Right lobe of liver (tissue), 6 donors: ENCODE results near the gene NSF. TPM values are rescaled to one million over a fixed set of nuclear protein-coding genes. Genes with fewer than 3 reads are reported as not detected.

Experiments used
- ATAC-seq, 4 donors: fragments of 200-7000 bp; cut with Tn5 transposase; one replicate each; pipeline ENCODE4 v1.9.1; 2020; ENCODE audit warnings: mild to moderate bottlenecking in 4 of 4, moderate library complexity in 4 of 4
- DNase-seq, 3 donors: peaks; one replicate each; pipeline ENCODE4 v3.0.0-alpha.2; 2020
- H3K27ac ChIP-seq, 3 donors: fragments of 200-600 bp; one replicate each; pipeline ENCODE4 v1.8.0; 2022
- H3K27me3 ChIP-seq, 2 donors: fragments of 200-600 bp; one replicate each; pipeline ENCODE4 v1.8.0; 2022
- H3K36me3 ChIP-seq, 4 donors: fragments of 200-600 bp; sonication (generic) in 1 of 4; one replicate each; pipeline versions ENCODE4 v1.5.1 to v1.8.0; 2017 to 2022; ENCODE audit warnings: control low read depth in 1 of 4
- H3K4me1 ChIP-seq, 4 donors: fragments of 200-600 bp; sonication (generic) in 1 of 4; one replicate each; pipeline versions ENCODE4 v1.5.1 to v1.8.0; 2017 to 2022; ENCODE audit warnings: control low read depth in 1 of 4
- H3K4me3 ChIP-seq, 3 donors: fragments of 200-600 bp; one replicate each; pipeline ENCODE4 v1.8.0; 2022
- H3K9me3 ChIP-seq, 4 donors: fragments of 200-600 bp; sonication (generic) in 1 of 4; one replicate each; pipeline versions ENCODE4 v1.5.1 to v1.8.0; 2017 to 2022; ENCODE audit warnings: control low read depth in 1 of 4
- CTCF ChIP-seq, 4 donors: fragments of 200-600 bp in 3 of 4; fragments of 450-650 bp in 1 of 4; IDR thresholded peaks; one replicate each; pipeline versions ENCODE4 v1.5.1 to v1.8.0; 2016 to 2022; ENCODE audit warnings: antibody characterized with exemption in 4 of 4, mild to moderate bottlenecking in 2 of 4
- POLR2A ChIP-seq: fragments of 450-650 bp; IDR thresholded peaks from one replicate; pipeline ENCODE4 v1.6.1; 2017; ENCODE audit warnings: antibody characterized with exemption, mild to moderate bottlenecking
- WGBS: methylation state at CpG from one replicate; pipeline ENCODE4 v1.1.6; 2018; ENCODE audit warnings: low coverage, low lambda C conversion rate; ENCODE audit not compliant: insufficient coverage; ENCODE audit errors: missing lambda C conversion rate; 5-methylcytosine and 5-hydroxymethylcytosine counted together
- intact Hi-C, 2 donors: fragments of 100-400 bp; cut with DNase I; formaldehyde crosslinking; loops; one replicate each; pipeline versions ENCODE4 v1.11.2 to v1.14.1; 2022
- total RNA-seq, 6 experiments: library from RNA; depleted of rRNA in 2 of 6; stranded (reverse); fragments of >200 nt in 2 of 6; fragmentation: NEBNext Ultra II Directional in 3 of 6; extraction: Animal tissue kit (Norgen Biotek cat#: 25700) in 3 of 6; gene quantifications; one replicate each; pipeline versions ENCODE4 v1.1.0 to v1.2.4, GENCODE V29; 2016 to 2023
- donor health status: DM: no; HTN: yes; CAD: no.
- donor health status: DM: no; HTN: no; CAD: no.
- donor health status: DM: no; HTN: no; CAD: no.
- donor health status: DM: no; HTN: yes; CAD: no.
- donor health status: DM: no; HTN: yes; CAD: no.

The NSF gene
- total RNA-seq, 6 experiments from 2014 or later = 16.3 to 27.7 (median 20.8) TPM

GRCh38 chr17:46793541-46793940, 203.1 kb downstream of the NSF start:
- Histone ChIP-seq H3K27me3 (no peaks in the 10 kb centered on the region), H3K4me1 (no peaks in the 10 kb centered on the region), H3K9me3 (no peaks in the 10 kb centered on the region), H3K4me3 (no peak overlapping the region), H3K27ac (no peak overlapping the region), H3K36me3 (no peaks in the 10 kb centered on the region)
- DNase-seq (no peak), ATAC-seq (no peak)
- TF ChIP-seq CTCF (IDR thresholded peaks at IDR 0.05) (no peak), POLR2A (no peak)
- WGBS = 26% methylated on average over 3 of the region's 5 CpGs
- intact Hi-C loops = no loop called here

- TF ChIP-seq POLR2A (no peak), CTCF (IDR thresholded peaks at IDR 0.05) (no peak)
- Histone ChIP-seq H3K9me3 (no peaks in the 10 kb centered on the region), H3K4me1 (no peaks in the 10 kb centered on the region), H3K27ac (no peak overlapping the region), H3K4me3 (no peak overlapping the region), H3K27me3 (no peaks in the 10 kb centered on the region), H3K36me3 (no peaks in the 10 kb centered on the region)
- intact Hi-C loops = no loop called here
- WGBS = 53% methylated on average over 3 of the region's 5 CpGs
- DNase-seq = no peak
- ATAC-seq = no peak
Observed at GRCh38 chr17:46794318-46794717, 203.8 kb downstream of the NSF start.

- TF ChIP-seq POLR2A = no peak
- no peak for TF ChIP-seq CTCF (IDR thresholded peaks at IDR 0.05)
- Histone ChIP-seq H3K4me1 (no peaks in the 10 kb centered on the region), H3K36me3 (no peaks in the 10 kb centered on the region), H3K27ac (no peak overlapping the region), H3K27me3 (no peaks in the 10 kb centered on the region), H3K9me3 (no peaks in the 10 kb centered on the region), H3K4me3 (no peak overlapping the region)
- no peak for DNase-seq
- 50% methylated on average over 6 of the region's 15 CpGs for WGBS
- no peak for ATAC-seq
- intact Hi-C loops = no loop called here
Observed at GRCh38 chr17:46795379-46795952, 205.0 kb downstream of the NSF start.

- no peaks in the 10 kb centered on the region for H3K36me3 ChIP-seq
- ATAC-seq (no peak), DNase-seq (no peak)
- H3K4me1 ChIP-seq = no peaks in the 10 kb centered on the region
- no peak overlapping the region for H3K4me3 ChIP-seq
- TF ChIP-seq POLR2A (no peak), CTCF (IDR thresholded peaks at IDR 0.05) (no peak)
- H3K27ac ChIP-seq = no peak overlapping the region
- 58% methylated on average over 3 of the region's 3 CpGs for WGBS
- intact Hi-C loops = no loop called here
- no peaks in the 10 kb centered on the region for H3K27me3 ChIP-seq
- no peaks in the 10 kb centered on the region for H3K9me3 ChIP-seq
Observed at GRCh38 chr17:46796084-46796483, 205.6 kb downstream of the NSF start.

- Histone ChIP-seq H3K4me1 (no peaks in the 10 kb centered on the region), H3K27ac (no peak overlapping the region), H3K27me3 (no peaks in the 10 kb centered on the region), H3K36me3 (no peaks in the 10 kb centered on the region), H3K4me3 (no peak overlapping the region), H3K9me3 (no peaks in the 10 kb centered on the region)
- TF ChIP-seq POLR2A (no peak), CTCF (IDR thresholded peaks at IDR 0.05) (no peak)
- no peak for ATAC-seq
- intact Hi-C loops = no loop called here
- 57% methylated on average over 2 of the region's 7 CpGs for WGBS
- no peak for DNase-seq
Observed at GRCh38 chr17:46796524-46796923, 206.1 kb downstream of the NSF start.
